HepG2 (cell line): ENCODE measurements around the gene ENDOG. TPM values are rescaled to one million over a fixed set of nuclear protein-coding genes. Genes with fewer than 3 reads are reported as not detected.

Experiments used
- ARNTL ChIP-seq: sonication (generic); formaldehyde crosslinking; IDR thresholded peaks from 2 replicates; pipeline ENCODE4 v1.4.0; 2020; ENCODE audit warnings: mild to moderate bottlenecking, missing genetic modification reagents
- BHLHE40 ChIP-seq: IDR thresholded peaks from 2 replicates; pipeline ENCODE4 v1.6.1; 2011; ENCODE audit warnings: low read length, improper control_type of control experiment
- CENPBD1 ChIP-seq: sonication (generic); formaldehyde crosslinking; IDR thresholded peaks from 2 replicates; pipeline ENCODE4 v1.8.0; 2022; ENCODE audit warnings: missing genetic modification reagents, low read depth, mild to moderate bottlenecking, borderline replicate concordance
- ELF4 ChIP-seq: sonication (generic); formaldehyde crosslinking; IDR thresholded peaks from 2 replicates; pipeline ENCODE4 v1.5.0; 2020; ENCODE audit warnings: missing genetic modification reagents, mild to moderate bottlenecking, moderate library complexity, borderline replicate concordance
- GABPA ChIP-seq, 2 experiments: IDR thresholded peaks; 2 replicates each; pipeline ENCODE4 v1.6.1; 2011 to 2016; ENCODE audit warnings: low read depth in 2 of 2, low read length in 1 of 2, missing biosample characterization in 1 of 2, missing genetic modification characterization in 1 of 2
- MNT ChIP-seq: fragments of 450-650 bp; IDR thresholded peaks from 2 replicates; pipeline ENCODE4 v1.6.1; 2016
- NR2F6 ChIP-seq, 2 experiments: IDR thresholded peaks; 2 replicates each; pipeline ENCODE4 v1.6.1; 2016; ENCODE audit warnings: antibody characterized with exemption in 1 of 2, mild to moderate bottlenecking in 1 of 2
- SNAPC4 ChIP-seq: sonication (generic); formaldehyde crosslinking; IDR thresholded peaks from 2 replicates; pipeline ENCODE4 v1.4.0; 2020; ENCODE audit warnings: mild to moderate bottlenecking, missing genetic modification reagents
- STAT6 ChIP-seq: sonication (generic); formaldehyde crosslinking; IDR thresholded peaks from 2 replicates; pipeline ENCODE4 v1.4.0; 2020; ENCODE audit warnings: missing genetic modification reagents, mild to moderate bottlenecking, borderline replicate concordance
- ZFP36L2 ChIP-seq: sonication (generic); formaldehyde crosslinking; IDR thresholded peaks from 2 replicates; pipeline ENCODE4 v1.4.0; 2020; ENCODE audit warnings: missing genetic modification reagents
- ZNF563 ChIP-seq: sonication (generic); formaldehyde crosslinking; IDR thresholded peaks from 2 replicates; pipeline ENCODE4 v1.8.0; 2022; ENCODE audit warnings: mild to moderate bottlenecking, moderate library complexity, missing genetic modification reagents
- ZNF788 ChIP-seq: sonication (generic); formaldehyde crosslinking; IDR thresholded peaks from 2 replicates; pipeline ENCODE4 v1.5.0; 2020; ENCODE audit warnings: mild to moderate bottlenecking, missing genetic modification reagents, borderline replicate concordance
- ZSCAN5A ChIP-seq: sonication (generic); formaldehyde crosslinking; IDR thresholded peaks from 2 replicates; pipeline ENCODE4 v1.8.0; 2022; ENCODE audit warnings: mild to moderate bottlenecking, missing genetic modification reagents, borderline replicate concordance
- polyA plus RNA-seq, 8 experiments: library from polyadenylated mRNA; depleted of rRNA in 3 of 8; stranded (reverse) in 7 of 8; unstranded in 1 of 8; fragments of >200 nt; fragmentation: Illumina TruSeq in 4 of 8; extraction: Trizol in 4 of 8; gene quantifications; 2 replicates each; pipeline versions ENCODE4 v1.2.1 to v1.2.3, GENCODE V29; 2011 to 2016; ENCODE audit warnings: low read depth in 4 of 8, missing spikeins in 1 of 8, mixed read lengths in 1 of 8; ENCODE audit not compliant: insufficient read depth in 1 of 8
- total RNA-seq, 5 experiments: library from RNA; depleted of rRNA; stranded (reverse); fragments of >200 nt; fragmentation: Illumina TruSeq; extraction: Trizol; gene quantifications; 2 replicates each; pipeline ENCODE4 v1.2.3, GENCODE V29; 2016; ENCODE audit warnings: low read depth in 1 of 5

ENDOG gene
- total and polyA plus RNA-seq, 2 of the 13 experiments (the other 11 are each of a cell fraction or from before 2014, with no cell fraction given) = 26.3 to 28.8 TPM

- no peak for TF ChIP-seq SNAPC4 (CRISPR knock-in tag)
- no peak for TF ChIP-seq NR2F6 (IDR thresholded peaks at IDR 0.05)
- TF ChIP-seq NR2F6 (CRISPR knock-in tag; IDR thresholded peaks at IDR 0.05) = peak; percentile 66
- TF ChIP-seq BHLHE40 = peak; percentile 86
- peak; percentile 91 for TF ChIP-seq GABPA (IDR thresholded peaks at IDR 0.05; ENCODE audit: low read depth, low read length)
- peak; percentile 90 for TF ChIP-seq GABPA (CRISPR knock-in tag; IDR thresholded peaks at IDR 0.05; ENCODE audit: low read depth)
- TF ChIP-seq ELF4 (CRISPR knock-in tag) = no peak
- no peak; the same call in 1 of the 2 replicates for TF ChIP-seq MNT
- TF ChIP-seq ARNTL (CRISPR knock-in tag) = peak; percentile 37; the same call in 1 of the 2 replicates
- TF ChIP-seq ZFP36L2 (CRISPR knock-in tag) = no peak
- no peak for TF ChIP-seq STAT6 (CRISPR knock-in tag)
- TF ChIP-seq ZNF563 (CRISPR knock-in tag) = peak; percentile 83; the same call in 1 of the 2 replicates
- no peak for TF ChIP-seq CENPBD1 (CRISPR knock-in tag)
- TF ChIP-seq ZSCAN5A (CRISPR knock-in tag) = 0 out of 2 replicates have a peak, but pooled peaks have one; percentile 33
- peak; percentile 49; the same call in 1 of the 2 replicates for TF ChIP-seq ZNF788 (CRISPR knock-in tag)
These were observed 46.4 kb upstream of the ENDOG start, which contains the start of gene ZER1 (continued) for GRCh38 chr9:128771745-128772519.
